Endothelial cell of umbilical vein (primary cell): ENCODE results near the gene SUSD2. TPM values are rescaled to one million over a fixed set of nuclear protein-coding genes. Genes with fewer than 3 reads are reported as not detected.

ENCODE experiments used
- BruUV-seq: library from RNA; stranded (reverse); fragments of 400-500 nt; replicated peaks from 2 replicates; lab custom pipeline; 2021; lab: Mats Ljungman, UMichigan
- CTCF ChIA-PET: fragments of 300-600, 350-600 bp; sonication (Branson Sonifier 250); formaldehyde crosslinking; loops from one replicate; lab custom pipeline; 2021; ENCODE audit warnings: antibody characterized with exemption, inconsistent platforms; lab: Charles Lee
- POLR2A ChIA-PET: fragments of 300-600, 350-600 bp; sonication (Branson Sonifier 250); formaldehyde crosslinking; loops from one replicate; lab custom pipeline; 2021; ENCODE audit warnings: antibody characterized with exemption, inconsistent platforms; lab: Charles Lee
- DNase-seq: peaks from one replicate; pipeline ENCODE4 v3.0.0-alpha.2; 2011; ENCODE audit warnings: low read depth, low spot score
- FAIRE-seq: peaks from 2 replicates; lab custom pipeline; 2011; peaks lifted over from hg19 to GRCh38; lab: Jason Lieb, UNC
- H2AFZ ChIP-seq: 2 replicates; pipeline ENCODE4 v1.6.0; 2012; ENCODE audit warnings: low read depth, low read length, control low read depth, inconsistent platforms
- H3K27ac ChIP-seq: 2 replicates; pipeline ENCODE4 v1.5.1; 2011; ENCODE audit warnings: low read depth, mild to moderate bottlenecking, control low read depth, low read length, moderate library complexity; ENCODE audit not compliant: insufficient read depth
- H3K27me3 ChIP-seq, 2 experiments: 2 replicates each; pipeline versions ENCODE4 v1.6.0 to v1.6.1; 2011; ENCODE audit warnings: low read length in 2 of 2, mixed read lengths in 1 of 2; ENCODE audit not compliant: control insufficient read depth in 2 of 2, insufficient read depth in 2 of 2
- H3K36me3 ChIP-seq, 2 experiments: 2 replicates in 1 of 2; 3 replicates in 1 of 2; pipeline ENCODE4 v1.5.1; 2011; ENCODE audit warnings: low read length in 2 of 2, mild to moderate bottlenecking in 1 of 2, moderate library complexity in 1 of 2; ENCODE audit not compliant: control insufficient read depth in 2 of 2, insufficient read depth in 2 of 2; ENCODE audit errors: extremely low read depth in 1 of 2
- H3K4me1 ChIP-seq: 3 replicates; pipeline ENCODE4 v1.5.1; 2011; ENCODE audit warnings: mild to moderate bottlenecking, low read length; ENCODE audit not compliant: control insufficient read depth, insufficient read depth; ENCODE audit errors: extremely low read depth
- H3K4me2 ChIP-seq: 2 replicates; pipeline ENCODE4 v1.6.1; 2011; ENCODE audit warnings: low read length, control low read depth, mixed read lengths; ENCODE audit not compliant: insufficient read depth
- H3K4me3 ChIP-seq, 3 experiments: fragments of 200-600 bp in 1 of 3; sonication (generic), shearing (Covaris generic) in 1 of 3; replicated peaks in 1 of 3; 2 replicates each; pipeline ENCODE4 v1.5.1; 2011 to 2016; ENCODE audit warnings: control low read depth in 3 of 3, low read length in 3 of 3, mild to moderate bottlenecking in 2 of 3, inconsistent platforms in 1 of 3, low read depth in 1 of 3, moderate library complexity in 1 of 3; ENCODE audit not compliant: insufficient read depth in 1 of 3
- H3K79me2 ChIP-seq: 2 replicates; pipeline ENCODE4 v1.6.0; 2012; ENCODE audit warnings: low read length, inconsistent platforms; ENCODE audit not compliant: control insufficient read depth, insufficient read depth
- H3K9ac ChIP-seq: replicated peaks from 2 replicates; pipeline ENCODE3; 2011; ENCODE audit warnings: low read length, control low read depth; ENCODE audit not compliant: insufficient read depth; ENCODE audit errors: extremely low read depth
- H3K9me1 ChIP-seq: replicated peaks from 3 replicates; pipeline ENCODE4 v1.6.0; 2011; ENCODE audit warnings: mild to moderate bottlenecking, low read length; ENCODE audit not compliant: control insufficient read depth, insufficient read depth; ENCODE audit errors: extremely low read depth
- H3K9me3 ChIP-seq: replicated peaks from 2 replicates; pipeline ENCODE4 v1.5.1; 2012; ENCODE audit warnings: low read length, inconsistent platforms; ENCODE audit not compliant: control insufficient read depth, insufficient read depth
- H4K20me1 ChIP-seq: replicated peaks from 2 replicates; pipeline ENCODE3; 2011; ENCODE audit warnings: mild to moderate bottlenecking, low read length; ENCODE audit not compliant: control insufficient read depth, insufficient read depth; ENCODE audit errors: extremely low read depth
- EZH2 ChIP-seq: IDR thresholded peaks from 2 replicates; pipeline ENCODE4 v1.6.1; 2012; ENCODE audit warnings: borderline replicate concordance, low read depth, mild to moderate bottlenecking, moderate library complexity, low read length, inconsistent platforms; ENCODE audit not compliant: severe bottlenecking
- FOS ChIP-seq: IDR thresholded peaks from 2 replicates; pipeline ENCODE4 v1.6.1; 2011; ENCODE audit warnings: mild to moderate bottlenecking, low read length, moderate library complexity, borderline replicate concordance; ENCODE audit not compliant: insufficient read depth
- GATA2 ChIP-seq: IDR thresholded peaks from 2 replicates; pipeline ENCODE4 v1.7.0; 2011; ENCODE audit warnings: low read depth, mild to moderate bottlenecking, moderate library complexity, mixed read lengths, low read length; ENCODE audit not compliant: insufficient read length, insufficient read depth
- JUN ChIP-seq: IDR thresholded peaks from 2 replicates; pipeline ENCODE4 v1.6.1; 2011; ENCODE audit warnings: borderline replicate concordance, low read depth; ENCODE audit not compliant: insufficient read length, insufficient read depth
- MYC ChIP-seq: IDR thresholded peaks from one replicate; pipeline ENCODE4 v1.6.1; 2011; ENCODE audit warnings: mild to moderate bottlenecking, low read depth, low read length
- POLR2A ChIP-seq: IDR thresholded peaks from 2 replicates; pipeline ENCODE4 v1.6.1; 2012; ENCODE audit warnings: low read depth, mild to moderate bottlenecking, control low read depth, low read length
- POLR2AphosphoS5 ChIP-seq: IDR thresholded peaks from 2 replicates; pipeline ENCODE4 v1.6.1; 2012; ENCODE audit warnings: low read depth, mild to moderate bottlenecking, control low read depth, low read length, moderate library complexity; ENCODE audit not compliant: insufficient read depth
- dilution Hi-C: fragments of 300-500 bp; cut with MboI; formaldehyde crosslinking; loops from one replicate; pipeline ENCODE4 v1.15.0; 2019; ENCODE audit warnings: low sequenced_read_pairs; ENCODE audit not compliant: extremely low pct_ligation_motif_present
- intact Hi-C: fragments of 100-400 bp; cut with micrococcal nuclease; formaldehyde crosslinking; loops from one replicate; pipeline ENCODE4 v1.10.0; 2022
- polyA plus RNA-seq, 4 experiments: library from polyadenylated mRNA; depleted of rRNA in 3 of 4; stranded (reverse) in 3 of 4; unstranded in 1 of 4; fragments of >200 nt; gene quantifications; 2 replicates each; pipeline versions ENCODE4 v1.2.1 to v1.2.3, GENCODE V29; 2011 to 2012; ENCODE audit warnings: missing spikeins in 1 of 4
- total RNA-seq: library from RNA; stranded (reverse); gene quantifications from 2 replicates; pipeline ENCODE4 v1.2.3, GENCODE V29; 2021
- TF ChIP-seq, protein P1 (sequence below), 2 donors: IDR thresholded peaks; 1 replicate in 1 of 2; 2 replicates in 1 of 2; pipeline ENCODE4 v1.5.1; 2011; ENCODE audit warnings: low read length in 2 of 2, mild to moderate bottlenecking in 2 of 2, moderate library complexity in 2 of 2, control low read depth in 1 of 2, inconsistent platforms in 1 of 2, low read depth in 1 of 2; ENCODE audit not compliant: insufficient read depth in 1 of 2; ENCODE audit errors: extremely low read depth in 1 of 2
- TF ChIP-seq, protein P2 (sequence below): IDR thresholded peaks from 2 replicates; pipeline ENCODE4 v1.6.1; 2011; ENCODE audit not compliant: insufficient read depth, insufficient read length

Gene SUSD2
- total and polyA plus RNA-seq, 2 donors (not counting 3 experiments of a cell fraction or from before 2014, with no cell fraction given) = 0.26 to 0.27 TPM

DNA sequence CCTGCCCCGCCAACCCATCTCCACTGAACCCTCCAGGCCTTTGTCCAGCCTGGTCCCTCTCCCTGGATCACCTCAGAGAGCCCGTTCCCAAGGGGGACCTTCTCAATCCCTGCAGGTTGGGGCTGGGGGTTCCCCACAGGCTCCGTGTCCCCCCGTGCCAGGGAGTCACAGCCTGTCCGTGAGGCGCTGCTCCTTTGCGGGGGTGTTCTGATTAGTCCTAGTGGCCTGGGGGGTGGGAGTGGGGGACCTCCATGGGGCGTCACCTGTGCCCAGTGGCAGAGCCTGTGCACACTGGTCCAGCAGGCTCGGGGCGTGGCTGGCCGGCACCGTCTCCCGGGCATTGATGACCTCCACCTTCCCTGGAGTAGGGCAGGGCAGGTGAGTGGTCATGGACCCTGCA, 51.9 kb downstream of the SUSD2 start:
- CTCF ChIA-PET = interaction anchor here (1.1 to 5.1 kb wide), 3 partner anchors 10 to 43 kb away, joined by 4 to 71 read pairs (median 6); no protein-coding TSS in a partner anchor
- BruUV-seq = no TSS peak

More for the DNA sequence above, 51.9 kb downstream of the SUSD2 start:
- H3K9me3 ChIP-seq = no peaks in the 10 kb centered on the region
- DNase-seq = no peak
- dilution Hi-C loops (no loop called here), intact Hi-C loops (no loop called here)
- H3K9ac ChIP-seq = no peak overlapping the region
- POLR2A ChIA-PET = no interaction called here
- no peaks in the 10 kb centered on the region for H3K27me3 ChIP-seq
- TF ChIP-seq JUN = no peak
- TF ChIP-seq GATA2 = no peak
- no peak for TF ChIP-seq FOS
- TF ChIP-seq POLR2AphosphoS5 = no peak
- no peak for TF ChIP-seq EZH2
- no peak for TF ChIP-seq MYC
- no peak for TF ChIP-seq POLR2A
- TF ChIP-seq, protein P1, sequence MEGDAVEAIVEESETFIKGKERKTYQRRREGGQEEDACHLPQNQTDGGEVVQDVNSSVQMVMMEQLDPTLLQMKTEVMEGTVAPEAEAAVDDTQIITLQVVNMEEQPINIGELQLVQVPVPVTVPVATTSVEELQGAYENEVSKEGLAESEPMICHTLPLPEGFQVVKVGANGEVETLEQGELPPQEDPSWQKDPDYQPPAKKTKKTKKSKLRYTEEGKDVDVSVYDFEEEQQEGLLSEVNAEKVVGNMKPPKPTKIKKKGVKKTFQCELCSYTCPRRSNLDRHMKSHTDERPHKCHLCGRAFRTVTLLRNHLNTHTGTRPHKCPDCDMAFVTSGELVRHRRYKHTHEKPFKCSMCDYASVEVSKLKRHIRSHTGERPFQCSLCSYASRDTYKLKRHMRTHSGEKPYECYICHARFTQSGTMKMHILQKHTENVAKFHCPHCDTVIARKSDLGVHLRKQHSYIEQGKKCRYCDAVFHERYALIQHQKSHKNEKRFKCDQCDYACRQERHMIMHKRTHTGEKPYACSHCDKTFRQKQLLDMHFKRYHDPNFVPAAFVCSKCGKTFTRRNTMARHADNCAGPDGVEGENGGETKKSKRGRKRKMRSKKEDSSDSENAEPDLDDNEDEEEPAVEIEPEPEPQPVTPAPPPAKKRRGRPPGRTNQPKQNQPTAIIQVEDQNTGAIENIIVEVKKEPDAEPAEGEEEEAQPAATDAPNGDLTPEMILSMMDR (IDR thresholded peaks at IDR 0.05; ENCODE audit: extremely low read depth in 1 of 2, insufficient read depth in 1 of 2, low read depth in 1 of 2, low read length in 2 of 2) = no peak
- TF ChIP-seq, protein P2, sequence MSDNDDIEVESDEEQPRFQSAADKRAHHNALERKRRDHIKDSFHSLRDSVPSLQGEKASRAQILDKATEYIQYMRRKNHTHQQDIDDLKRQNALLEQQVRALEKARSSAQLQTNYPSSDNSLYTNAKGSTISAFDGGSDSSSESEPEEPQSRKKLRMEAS = no peak
- no peaks in the 10 kb centered on the region for H3K4me1 ChIP-seq
- H3K36me3 ChIP-seq = peaks cover 0 to 4% of the 10 kb centered on the region in 2 experiments
- no peak overlapping the region for H2AFZ ChIP-seq
- no peak overlapping the region for H3K4me2 ChIP-seq
- H4K20me1 ChIP-seq = no peaks in the 10 kb centered on the region
- no peak overlapping the region for H3K4me3 ChIP-seq
- FAIRE-seq = no peak
- no peak overlapping the region for H3K27ac ChIP-seq
- peaks cover 38% of the 10 kb centered on the region for H3K79me2 ChIP-seq
- H3K9me1 ChIP-seq = no peaks in the 10 kb centered on the region
